Measurements from ENCODE around the gene EFCAB6. TPM values are rescaled to one million over a fixed set of nuclear protein-coding genes. Genes with fewer than 3 reads are reported as not detected.

Gene EFCAB6
- total and polyA plus RNA-seq, 9 of the 15 experiments (the other 6 are each of a cell fraction or from before 2014, with no cell fraction given) = 0.06 TPM; not detected in 8

DNA sequence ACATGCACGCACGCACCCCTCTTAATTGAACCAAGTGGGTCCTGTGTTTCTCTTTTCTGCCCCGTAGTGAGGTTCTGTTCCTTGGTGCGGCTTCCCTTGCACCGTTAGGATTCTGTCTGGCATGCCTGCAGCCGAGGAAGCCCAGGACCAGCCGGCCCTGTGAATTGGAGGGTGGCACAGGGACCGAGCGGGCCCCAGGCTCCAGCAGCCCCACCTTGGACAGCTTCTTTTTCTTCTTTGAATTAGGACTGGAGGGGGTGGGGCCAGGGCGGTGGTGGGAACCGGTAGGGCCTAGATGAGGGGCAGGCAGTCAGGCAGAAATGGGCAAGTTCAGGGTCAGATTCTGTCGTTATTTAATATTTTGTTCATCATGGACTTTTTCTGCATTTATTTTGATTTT is 305.6 kb downstream of the EFCAB6 start (continued):
- TF ChIP-seq, protein P1, sequence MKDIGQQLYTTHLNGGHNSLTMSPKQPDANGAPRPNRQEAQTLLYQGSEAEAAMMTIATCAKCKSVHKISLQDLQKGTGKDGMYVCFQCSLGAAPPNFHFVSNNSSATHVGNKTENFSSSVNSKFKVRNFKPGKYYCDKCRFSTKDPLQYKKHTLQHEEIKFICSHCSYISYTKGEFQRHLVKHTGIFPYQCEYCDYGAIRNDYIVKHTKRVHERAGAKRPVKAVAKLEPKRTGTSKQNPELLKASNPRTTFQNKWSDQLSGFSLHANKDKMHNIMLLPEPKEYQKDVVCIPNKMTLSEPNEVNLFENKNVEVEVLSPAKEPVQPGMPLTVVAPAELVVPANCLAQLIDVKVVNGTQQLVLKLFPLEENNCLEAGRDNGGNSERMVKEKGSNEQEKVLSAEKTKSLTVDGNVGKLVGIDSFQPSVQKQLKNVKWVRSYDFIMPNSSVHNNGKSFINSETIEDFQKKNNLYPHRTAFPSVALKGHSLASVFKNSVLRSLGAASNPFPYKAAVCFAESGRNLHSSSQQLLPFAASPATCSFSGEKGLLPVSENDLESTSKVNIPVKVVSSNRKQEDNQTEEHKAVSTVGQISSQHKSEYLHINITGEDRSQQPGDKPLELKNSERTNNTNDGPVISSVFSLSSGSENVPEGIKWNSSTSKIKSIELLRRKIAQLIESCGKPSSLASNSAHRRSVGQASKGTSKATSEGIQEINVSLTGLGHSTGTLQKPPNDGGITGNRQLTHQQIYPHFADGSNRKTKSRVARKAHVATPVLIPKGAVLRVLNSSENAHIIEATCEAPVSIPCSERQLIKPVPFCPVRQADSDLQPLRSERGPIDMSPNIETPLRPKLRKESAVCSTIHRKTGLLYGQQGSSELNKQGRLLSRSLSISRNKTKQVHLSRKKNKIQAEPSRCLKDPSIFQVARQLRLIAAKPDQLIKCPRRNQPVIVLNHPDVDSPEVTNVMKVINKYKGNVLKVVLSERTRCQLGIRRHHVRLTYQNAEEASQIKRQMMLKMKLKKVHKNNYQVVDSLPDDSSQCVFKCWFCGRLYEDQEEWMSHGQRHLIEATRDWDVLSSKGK (CRISPR knock-in tag; IDR thresholded peaks at IDR 0.05) = no peak
- no peak for TF ChIP-seq SP1 (CRISPR knock-in tag; IDR thresholded peaks at IDR 0.05)

- Histone ChIP-seq H3K36me3 (ENCODE audit: control insufficient read depth, insufficient read depth, low read length) (no peaks in the 10 kb centered on the region), H3K9ac (ENCODE audit: insufficient read depth in 1 of 2, low read depth in 2 of 2, low read length in 2 of 2) (no peak overlapping the region), H3K27ac (ENCODE audit: extremely low read depth, low read depth, low read length) (no peak overlapping the region), H2AFZ (ENCODE audit: low read depth, low read length) (no peak overlapping the region), H4K20me1 (replicated peaks; ENCODE audit: control insufficient read depth, insufficient read depth, low read length) (no peaks in the 10 kb centered on the region), H3K4me2 (ENCODE audit: insufficient read depth, low read length) (no peak overlapping the region), H3K79me2 (ENCODE audit: control insufficient read depth, insufficient read depth, low read length) (no peaks in the 10 kb centered on the region), H3K4me3 (no peak overlapping the region), H3K9me3 (replicated peaks; ENCODE audit: control insufficient read depth, insufficient read depth, low read depth, low read length) (no peaks in the 10 kb centered on the region), H3K27me3 (ENCODE audit: control insufficient read depth in 2 of 2, insufficient read depth in 2 of 2, low read length in 2 of 2) (no peaks in the 10 kb centered on the region), H3K9me1 (ENCODE audit: control insufficient read depth, insufficient read depth, low read length) (no peaks in the 10 kb centered on the region), H3K4me1 (replicated peaks in 1 of 2; ENCODE audit: control insufficient read depth in 2 of 2, insufficient read depth in 2 of 2, low read length in 2 of 2) (no peaks in the 10 kb centered on the region)
- ChIA-PET CTCF (ENCODE audit: low intra/inter-chr PET ratio) (no interaction called here), POLR2A (no interaction called here)
- TF ChIP-seq NCOA1 (IDR thresholded peaks at IDR 0.05; ENCODE audit: low read depth) (no peak), TAF15 (IDR thresholded peaks at IDR 0.05; ENCODE audit: low read depth, low read length) (no peak), ELF1 (tag; IDR thresholded peaks at IDR 0.05) (no peak)
- TF ChIP-seq, protein P2, sequence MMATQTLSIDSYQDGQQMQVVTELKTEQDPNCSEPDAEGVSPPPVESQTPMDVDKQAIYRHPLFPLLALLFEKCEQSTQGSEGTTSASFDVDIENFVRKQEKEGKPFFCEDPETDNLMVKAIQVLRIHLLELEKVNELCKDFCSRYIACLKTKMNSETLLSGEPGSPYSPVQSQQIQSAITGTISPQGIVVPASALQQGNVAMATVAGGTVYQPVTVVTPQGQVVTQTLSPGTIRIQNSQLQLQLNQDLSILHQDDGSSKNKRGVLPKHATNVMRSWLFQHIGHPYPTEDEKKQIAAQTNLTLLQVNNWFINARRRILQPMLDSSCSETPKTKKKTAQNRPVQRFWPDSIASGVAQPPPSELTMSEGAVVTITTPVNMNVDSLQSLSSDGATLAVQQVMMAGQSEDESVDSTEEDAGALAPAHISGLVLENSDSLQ (IDR thresholded peaks at IDR 0.05) = no peak
- WGBS (ENCODE audit: insufficient coverage, low coverage, missing lambda C conversion rate) = 0% methylated on average over 2 of the region's 8 CpGs
- intact Hi-C loops (cut with micrococcal nuclease) = no loop called here
- DNase-seq (ENCODE audit: extremely low read depth in 1 of 4, low spot score in 3 of 4) (no peak), FAIRE-seq (no peak), ATAC-seq (no peak)
- in situ Hi-C loops (cut with MboI) = no loop called here
- BruUV-seq (replicated peaks) = no TSS peak
These were observed 306.2 kb downstream of the EFCAB6 start for GRCh38 chr22:43505896-43506295.

All from K562 (cell line).